SK-N-SH (cell line): ENCODE data around the gene SART1. TPM values are rescaled to one million over a fixed set of nuclear protein-coding genes. Genes with fewer than 3 reads are reported as not detected.

Experiments
- CTCF ChIA-PET: fragments of 300-600, 350-600 bp; formaldehyde crosslinking; extraction: SDS; loops from one replicate; lab custom pipeline; 2021; lab: Yijun Ruan, JAX
- POLR2A ChIA-PET: fragments of 350-600 bp; sonication (Branson Sonifier 250); formaldehyde crosslinking; extraction: SDS; loops from one replicate; lab custom pipeline; 2020; ENCODE audit warnings: antibody characterized with exemption, inconsistent platforms; lab: Yijun Ruan, JAX
- DNase-seq: peaks from one replicate; pipeline ENCODE4 v3.0.0; 2012
- H2AFZ ChIP-seq: fragments of 200-600 bp; sonication (generic); 2 replicates; pipeline ENCODE4 v1.8.1; 2016; ENCODE audit warnings: antibody characterized with exemption, mild to moderate bottlenecking, low read depth
- H3F3A ChIP-seq: fragments of 200-600 bp; sonication (generic); replicated peaks from 2 replicates; pipeline ENCODE3; 2016; ENCODE audit warnings: antibody characterized with exemption, mild to moderate bottlenecking; ENCODE audit not compliant: insufficient read depth
- H3K27ac ChIP-seq, 2 experiments: fragments of 200-500 bp in 1 of 2; fragments of 200-600 bp in 1 of 2; sonication (Bioruptor generic) in 1 of 2; sonication (generic), shearing (Covaris generic) in 1 of 2; 2 replicates each; pipeline versions ENCODE4 v1.5.1 to v1.6.1; 2014 to 2016; ENCODE audit warnings: low read depth in 2 of 2, inconsistent platforms in 1 of 2, low read length in 1 of 2, mild to moderate bottlenecking in 1 of 2, mixed read lengths in 1 of 2
- H3K27me3 ChIP-seq: fragments of 200-600 bp; sonication (generic), shearing (Covaris generic); 2 replicates; pipeline ENCODE4 v1.6.1; 2016; ENCODE audit warnings: mixed run types; ENCODE audit not compliant: insufficient read depth
- H3K36me3 ChIP-seq, 2 experiments: fragments of 200-500 bp in 1 of 2; fragments of 200-600 bp in 1 of 2; sonication (Bioruptor generic) in 1 of 2; sonication (generic) in 1 of 2; replicated peaks in 1 of 2; 2 replicates each; pipeline versions ENCODE3 to v1.5.1; 2014 to 2016; ENCODE audit warnings: low read length in 1 of 2, mild to moderate bottlenecking in 1 of 2; ENCODE audit not compliant: insufficient read depth in 2 of 2, control insufficient read depth in 1 of 2
- H3K4me1 ChIP-seq, 2 experiments: fragments of 200-500 bp in 1 of 2; fragments of 200-600 bp in 1 of 2; sonication (Bioruptor generic) in 1 of 2; sonication (generic), shearing (Covaris generic) in 1 of 2; 2 replicates each; pipeline versions ENCODE4 v1.5.1 to v1.6.1; 2014 to 2016; ENCODE audit warnings: low read depth in 1 of 2, low read length in 1 of 2, mixed run types in 1 of 2; ENCODE audit not compliant: insufficient read depth in 2 of 2, control insufficient read depth in 1 of 2
- H3K4me2 ChIP-seq: fragments of 200-600 bp; sonication (generic), shearing (Covaris generic); 2 replicates; pipeline ENCODE4 v1.6.1; 2017; ENCODE audit warnings: mixed run types
- H3K4me3 ChIP-seq, 2 experiments: fragments of 200-500 bp in 1 of 2; fragments of 200-600 bp in 1 of 2; sonication (Bioruptor generic) in 1 of 2; sonication (generic), shearing (Covaris generic) in 1 of 2; 2 replicates each; pipeline versions ENCODE4 v1.5.1 to v1.8.1; 2014 to 2016; ENCODE audit warnings: low read depth in 2 of 2, inconsistent platforms in 1 of 2, low read length in 1 of 2, mild to moderate bottlenecking in 1 of 2, mixed read lengths in 1 of 2, moderate library complexity in 1 of 2
- H3K79me2 ChIP-seq: fragments of 200-600 bp; sonication (generic); 2 replicates; pipeline ENCODE4 v1.8.1; 2017; ENCODE audit warnings: mild to moderate bottlenecking; ENCODE audit not compliant: insufficient read depth
- H3K9ac ChIP-seq: fragments of 200-600 bp; sonication (generic); 2 replicates; pipeline ENCODE4 v1.6.1; 2017; ENCODE audit warnings: mixed run types
- H3K9me2 ChIP-seq: fragments of 200-600 bp; sonication (generic); 2 replicates; pipeline ENCODE4 v1.6.1; 2017; ENCODE audit warnings: mixed run types
- H3K9me3 ChIP-seq: fragments of 200-600 bp; sonication (generic); 2 replicates; pipeline ENCODE4 v1.6.1; 2017; ENCODE audit warnings: mixed run types, mild to moderate bottlenecking, moderate library complexity
- H4K20me1 ChIP-seq: fragments of 200-600 bp; sonication (generic); 2 replicates; pipeline ENCODE4 v1.6.1; 2017; ENCODE audit warnings: mild to moderate bottlenecking, mixed run types; ENCODE audit not compliant: insufficient read depth
- CTCF ChIP-seq: fragments of 200-600 bp; sonication (generic); IDR thresholded peaks from 2 replicates; pipeline ENCODE4 v1.6.1; 2017; ENCODE audit warnings: antibody characterized with exemption, mild to moderate bottlenecking, moderate library complexity
- ELF1 ChIP-seq: IDR thresholded peaks from 2 replicates; pipeline ENCODE4 v1.4.0; 2012
- EP300 ChIP-seq, 2 experiments: IDR thresholded peaks; 2 replicates each; pipeline versions ENCODE4 v1.4.0 to v1.6.1; 2012; ENCODE audit warnings: borderline replicate concordance in 1 of 2, low read depth in 1 of 2, low read length in 1 of 2
- EZH2phosphoT487 ChIP-seq: fragments of 200-600 bp; sonication (generic); IDR thresholded peaks from 2 replicates; pipeline ENCODE4 v1.6.1; 2017; ENCODE audit warnings: low read depth, mixed run types, mild to moderate bottlenecking, antibody characterized with exemption, moderate library complexity, borderline replicate concordance
- FOSL2 ChIP-seq: IDR thresholded peaks from 2 replicates; pipeline ENCODE4 v1.4.0; 2012; ENCODE audit warnings: low read depth, mild to moderate bottlenecking, moderate library complexity, borderline replicate concordance
- FOXJ3 ChIP-seq: sonication (generic); formaldehyde crosslinking; IDR thresholded peaks from 2 replicates; pipeline ENCODE4 v1.5.1; 2020; ENCODE audit warnings: mild to moderate bottlenecking, missing genetic modification reagents
- FOXM1 ChIP-seq: IDR thresholded peaks from 2 replicates; pipeline ENCODE4 v1.4.0; 2012; ENCODE audit warnings: low read depth, mild to moderate bottlenecking
- GABPA ChIP-seq: IDR thresholded peaks from 2 replicates; pipeline ENCODE4 v1.4.0; 2012; ENCODE audit warnings: low read depth, mild to moderate bottlenecking
- GATA2 ChIP-seq: sonication (generic); formaldehyde crosslinking; IDR thresholded peaks from 2 replicates; pipeline ENCODE4 v1.5.0; 2020; ENCODE audit warnings: mild to moderate bottlenecking, missing genetic modification reagents
- IRF3 ChIP-seq: fragments of 150-350 bp; IDR thresholded peaks from 2 replicates; pipeline ENCODE4 v1.6.1; 2016; ENCODE audit warnings: mild to moderate bottlenecking, low read depth, low read length
- MEF2A ChIP-seq: IDR thresholded peaks from 2 replicates; pipeline ENCODE4 v1.4.0; 2012; ENCODE audit warnings: low read depth, borderline replicate concordance
- MXI1 ChIP-seq: IDR thresholded peaks from 2 replicates; pipeline ENCODE4 v1.6.1; 2012; ENCODE audit warnings: mild to moderate bottlenecking, low read depth, low read length, improper control_type of control experiment
- REST ChIP-seq: IDR thresholded peaks from 2 replicates; pipeline ENCODE4 v1.6.1; 2012; ENCODE audit warnings: mild to moderate bottlenecking, low read depth, low read length, moderate library complexity
- RFX5 ChIP-seq: IDR thresholded peaks from 2 replicates; pipeline ENCODE4 v1.6.1; 2012; ENCODE audit warnings: mild to moderate bottlenecking, improper control_type of control experiment, low read length
- RXRA ChIP-seq: IDR thresholded peaks from 2 replicates; pipeline ENCODE4 v1.4.0; 2012; ENCODE audit warnings: low read depth, mild to moderate bottlenecking, borderline replicate concordance
- USF2 ChIP-seq: fragments of 150-350 bp; IDR thresholded peaks from 2 replicates; pipeline ENCODE4 v1.6.1; 2017; ENCODE audit warnings: antibody characterized with exemption, low read length, low read depth, borderline replicate concordance
- ZBTB33 ChIP-seq: IDR thresholded peaks from 2 replicates; pipeline ENCODE4 v1.4.0; 2012; ENCODE audit warnings: low read depth, borderline replicate concordance
- WGBS: methylation state at CpG from one replicate; pipeline ENCODE4 v1.1.6; 2017; ENCODE audit warnings: low lambda C conversion rate; 5-methylcytosine and 5-hydroxymethylcytosine counted together
- polyA plus RNA-seq, 3 experiments: library from polyadenylated mRNA; depleted of rRNA; stranded (reverse); fragments of >200 nt; gene quantifications; 2 replicates each; pipeline ENCODE4 v1.2.3, GENCODE V29; 2012

The SART1 gene
- polyA plus RNA-seq, 1 of the 3 experiments (the other 2 are of a cell fraction) = 73.6 TPM

- TF ChIP-seq MEF2A (no peak), ZBTB33 (no peak), RFX5 (no peak), IRF3 (no peak), GABPA (peak; percentile 99), FOSL2 (no peak), CTCF (no peak), FOXM1 (peak; percentile 35; the same call in 1 of the 2 replicates), MXI1 (peak; percentile 79; the same call in 1 of the 2 replicates), EP300 (IDR thresholded peaks at IDR 0.05; ENCODE audit: borderline replicate concordance in 1 of 2, low read depth in 1 of 2, low read length in 1 of 2) (no peak), RXRA (no peak)
- TF ChIP-seq, all 33 proteins: peak for 16
These were observed at the start of gene SART1 (continued) for GRCh38 chr11:65961267-65962140.

- DNase-seq = no peak
- no peaks in the 10 kb centered on the region for H3K9me2 ChIP-seq
- 62% methylated on average over 4 of the region's 4 CpGs for WGBS
- H3K79me2 ChIP-seq = peaks cover 48% of the 10 kb centered on the region
- H4K20me1 ChIP-seq = no peaks in the 10 kb centered on the region
- no peaks in the 10 kb centered on the region for H3K27me3 ChIP-seq
- H3K9me3 ChIP-seq = no peaks in the 10 kb centered on the region
- no peak overlapping the region for H2AFZ ChIP-seq
- H3K4me3 ChIP-seq = no peak overlapping the region
- H3K9ac ChIP-seq = peak overlapping the region; percentile 47; the same call in 1 of the 2 replicates
- H3K36me3 ChIP-seq = peaks cover 0 to 2% of the 10 kb centered on the region in 2 experiments
- H3K4me2 ChIP-seq = no peak overlapping the region
- H3F3A ChIP-seq = peaks cover 33% of the 10 kb centered on the region
- ChIA-PET POLR2A (interaction anchor here (1.7 kb wide), 1 partner anchor 22 kb away, joined by 4 read pairs; the partner anchor contains the start of gene CCDC85B), CTCF (interaction anchor here (0.9 to 5.6 kb wide), 8 partner anchors 10 to 309 kb away, joined by 3 to 71 read pairs (median 5); partner anchors contain the start of genes CCDC85B, FIBP and FOSL1)
- H3K27ac ChIP-seq = peak overlapping the region in 1 of 2 experiments; percentile 97; a peak in 2 of 4 replicates
- peaks cover 21 to 56% of the 10 kb centered on the region in 2 experiments; a peak in 3 of 4 replicates for H3K4me1 ChIP-seq
- TF ChIP-seq USF2 (no peak), ELF1 (no peak), EZH2phosphoT487 (no peak), GATA2 (CRISPR knock-in tag) (no peak), FOXJ3 (CRISPR knock-in tag) (no peak), REST (no peak)
These were observed 48.7 kb upstream of the SART1 start for GRCh38 chr11:65912845-65913244.
